Kidney (tissue), 14 donors: ENCODE data around the gene CMTM8. TPM values are rescaled to one million over a fixed set of nuclear protein-coding genes. Genes with fewer than 3 reads are reported as not detected.

Experiments used
- DNase-seq, 5 donors: peaks; one replicate each; pipeline ENCODE4 v3.0.0-alpha.2; 2013 to 2020
- FAIRE-seq: peaks from 2 replicates; lab custom pipeline; 2012; peaks lifted over from hg19 to GRCh38; lab: Jason Lieb, UNC
- H3K27ac ChIP-seq, 2 donors: one replicate each; pipeline ENCODE4 v1.7.0; 2013; ENCODE audit warnings: low read depth in 2 of 2, low read length in 2 of 2, inconsistent platforms in 1 of 2
- H3K27me3 ChIP-seq: one replicate; pipeline ENCODE4 v1.7.1; 2013; ENCODE audit warnings: low read length, inconsistent platforms; ENCODE audit not compliant: control insufficient read depth, insufficient read depth
- H3K36me3 ChIP-seq, 3 donors: one replicate each; pipeline versions ENCODE4 v1.7.0 to v1.7.1; 2013; ENCODE audit warnings: low read length in 3 of 3, control low read depth in 1 of 3, inconsistent platforms in 1 of 3; ENCODE audit not compliant: insufficient read depth in 3 of 3, control insufficient read depth in 2 of 3
- H3K4me1 ChIP-seq, 3 donors: one replicate each; pipeline versions ENCODE4 v1.7.0 to v1.7.1; 2013; ENCODE audit warnings: low read length in 3 of 3, inconsistent platforms in 1 of 3, low read depth in 1 of 3; ENCODE audit not compliant: control insufficient read depth in 2 of 3, insufficient read depth in 2 of 3
- H3K4me3 ChIP-seq, 3 donors: one replicate each; pipeline versions ENCODE4 v1.7.0 to v1.8.1; 2013; ENCODE audit warnings: low read length in 3 of 3, control low read depth in 1 of 3, inconsistent platforms in 1 of 3
- H3K9ac ChIP-seq, 3 donors: one replicate each; pipeline versions ENCODE4 v1.7.0 to v1.7.1; 2013; ENCODE audit warnings: low read length in 3 of 3, control low read depth in 1 of 3, inconsistent platforms in 1 of 3
- H3K9me3 ChIP-seq, 3 donors: one replicate each; pipeline versions ENCODE4 v1.7.0 to v1.7.1; 2013; ENCODE audit warnings: low read length in 3 of 3, control low read depth in 1 of 3, inconsistent platforms in 1 of 3; ENCODE audit not compliant: control insufficient read depth in 2 of 3, insufficient read depth in 1 of 3
- CTCF ChIP-seq: IDR thresholded peaks from 3 replicates; pipeline ENCODE4 v1.5.1; 2012; ENCODE audit warnings: mild to moderate bottlenecking, moderate library complexity, borderline replicate concordance; ENCODE audit not compliant: insufficient read depth; ENCODE audit errors: extremely low read depth
- intact Hi-C: fragments of 100-400 bp; cut with DNase I; formaldehyde crosslinking; loops from one replicate; pipeline ENCODE4 v1.11.1; 2022
- polyA plus RNA-seq: library from polyadenylated mRNA; stranded (reverse); fragments of 350-450 nt; fragmentation: Illumina TruSeq; extraction: RNeasy Lipid Tissue Mini Kit (QIAGEN cat#74804); gene quantifications from one replicate; pipeline ENCODE4 v1.2.3, GENCODE V29; 2014; ENCODE audit warnings: low read depth, low replicate concordance; ENCODE audit not compliant: insufficient read depth
- total RNA-seq: library from RNA; stranded (reverse); fragmentation: NEBNext Ultra II Directional; extraction: Animal tissue kit (Norgen Biotek cat#: 25700); gene quantifications from one replicate; pipeline ENCODE4 v1.2.1, GENCODE V29; 2021
- donor health status: control.
- donor health status: control.
- donor health status: control.
- donor health status: control.
- donor health status: control.
- donor health status: DM: yes; HTN: yes; CAD: no.
- donor health status: Normal renal cell carcinoma (clear cell type).

Gene CMTM8
- total and polyA plus RNA-seq, 2 donors from 2014 or later: 5.4 to 9.6 TPM

- no peaks in the 10 kb centered on the region for H3K9me3 ChIP-seq
- no peaks in the 10 kb centered on the region for H3K27me3 ChIP-seq
- FAIRE-seq: no peak
- no peak for DNase-seq
- H3K4me1 ChIP-seq: peaks cover 0 to 6% (median 5%) of the 10 kb centered on the region in 3 donors
- H3K36me3 ChIP-seq: no peaks in the 10 kb centered on the region
- intact Hi-C loops: no loop called here
- no peak for TF ChIP-seq CTCF
- no peak overlapping the region for H3K27ac ChIP-seq
- H3K4me3 ChIP-seq: no peak overlapping the region
- no peak overlapping the region for H3K9ac ChIP-seq
These were observed 166.2 kb downstream of the CMTM8 start for GRCh38 chr3:32404714-32405113.

GRCh38 chr3:32405155-32405554 is 166.7 kb downstream of the CMTM8 start:
- H3K4me1 ChIP-seq: peaks cover 0 to 6% (median 5%) of the 10 kb centered on the region in 3 donors
- no peaks in the 10 kb centered on the region for H3K27me3 ChIP-seq
- FAIRE-seq: no peak
- H3K36me3 ChIP-seq: no peaks in the 10 kb centered on the region
- intact Hi-C loops: no loop called here
- TF ChIP-seq CTCF: no peak
- H3K27ac ChIP-seq: no peak overlapping the region
- H3K9me3 ChIP-seq: no peaks in the 10 kb centered on the region
- DNase-seq: no peak
- H3K9ac ChIP-seq: no peak overlapping the region
- no peak overlapping the region for H3K4me3 ChIP-seq

GRCh38 chr3:32405711-32406323 is 167.3 kb downstream of the CMTM8 start:
- intact Hi-C loops: no loop called here
- no peak overlapping the region for H3K9ac ChIP-seq
- H3K4me1 ChIP-seq: peaks cover 0 to 6% (median 5%) of the 10 kb centered on the region in 3 donors
- DNase-seq: no peak
- H3K4me3 ChIP-seq: no peak overlapping the region
- FAIRE-seq: no peak
- no peak for TF ChIP-seq CTCF
- no peaks in the 10 kb centered on the region for H3K36me3 ChIP-seq
- H3K27me3 ChIP-seq: no peaks in the 10 kb centered on the region
- no peaks in the 10 kb centered on the region for H3K9me3 ChIP-seq
- no peak overlapping the region for H3K27ac ChIP-seq
